ENCODE results near the gene PARP6. TPM values are rescaled to one million over a fixed set of nuclear protein-coding genes. Genes with fewer than 3 reads are reported as not detected.

Gene PARP6
- total RNA-seq, 1 experiment from 2014 or later: 41.9 TPM

DNA sequence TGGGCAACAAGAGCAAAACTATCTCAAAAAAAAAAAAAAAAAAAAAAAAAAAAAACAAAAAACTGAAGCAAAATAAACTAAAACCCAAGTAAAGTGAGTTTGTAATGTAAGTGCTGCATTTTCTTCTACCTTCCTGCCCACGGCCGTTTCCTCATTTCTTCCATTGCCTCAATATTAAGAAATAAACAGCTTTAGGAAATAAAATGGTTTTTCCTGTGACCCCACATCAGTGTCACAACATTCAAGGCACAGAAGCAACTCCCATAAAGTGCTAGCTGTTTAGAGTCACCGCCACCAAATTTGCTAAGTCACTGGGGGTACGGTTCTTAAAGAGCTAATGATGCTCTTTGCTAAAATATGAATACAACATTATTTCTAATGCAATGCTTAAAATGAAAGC, 44.6 kb downstream of the PARP6 start:
- CTCF ChIA-PET: interaction anchor here (0.6 to 1.7 kb wide), 6 partner anchors 14 to 48 kb away, joined by 3 to 9 read pairs (median 6); no protein-coding TSS in a partner anchor
- Mint-ChIP-seq H3K9me3 (no peaks in the 10 kb centered on the region), H3K4me1 (peaks cover 69% of the 10 kb centered on the region), H3K27me3 (ENCODE audit: low read depth) (peaks cover 8% of the 10 kb centered on the region), H3K27ac (peak overlapping the region; percentile 76; the same call in 1 of the 2 replicates), H3K36me3 (peaks cover 36% of the 10 kb centered on the region), H3K4me3 (peak overlapping the region; percentile 99)
- ATAC-seq (no peak), DNase-seq (ENCODE audit: low spot score) (no peak)
- TF ChIP-seq AR (CRISPR knock-in tag; IDR thresholded peaks at IDR 0.05) (no peak), MXD4 (CRISPR knock-in tag; IDR thresholded peaks at IDR 0.05; ENCODE audit: borderline replicate concordance) (no peak), ZNF396 (CRISPR knock-in tag; IDR thresholded peaks at IDR 0.05; ENCODE audit: borderline replicate concordance) (no peak)
- POLR2A ChIA-PET: interaction anchor here (1.1 kb wide), 1 partner anchor 30 kb away, joined by 4 read pairs; the partner anchor contains the start of gene GRAMD2A

- Mint-ChIP-seq H3K27ac (peak overlapping the region; percentile 47), H3K4me3 (peak overlapping the region; percentile 41), H3K36me3 (peaks cover 40% of the 10 kb centered on the region), H3K27me3 (ENCODE audit: low read depth) (peaks cover 3% of the 10 kb centered on the region), H3K4me1 (peaks cover 69% of the 10 kb centered on the region), H3K9me3 (no peaks in the 10 kb centered on the region)
- no peak for DNase-seq (ENCODE audit: low spot score)
- ChIA-PET CTCF (interaction anchor here (0.6 to 2.0 kb wide), 17 partner anchors 9 to 86 kb away, joined by 3 to 19 read pairs (median 6); partner anchors contain the start of gene GRAMD2A), POLR2A (interaction anchor here (0.7 to 1.1 kb wide), 3 partner anchors 10 to 30 kb away, joined by 3 to 4 read pairs (median 4); partner anchors contain the start of gene GRAMD2A)
- TF ChIP-seq ETV6 (CRISPR knock-in tag; IDR thresholded peaks at IDR 0.05) (no peak), MYBL2 (CRISPR knock-in tag; IDR thresholded peaks at IDR 0.05) (0 out of 2 replicates have a peak, but pooled peaks have one; percentile 12)
- no peak for ATAC-seq
Measured at GRCh38 chr15:72227192-72227586, 45.2 kb downstream of the PARP6 start.

DNA sequence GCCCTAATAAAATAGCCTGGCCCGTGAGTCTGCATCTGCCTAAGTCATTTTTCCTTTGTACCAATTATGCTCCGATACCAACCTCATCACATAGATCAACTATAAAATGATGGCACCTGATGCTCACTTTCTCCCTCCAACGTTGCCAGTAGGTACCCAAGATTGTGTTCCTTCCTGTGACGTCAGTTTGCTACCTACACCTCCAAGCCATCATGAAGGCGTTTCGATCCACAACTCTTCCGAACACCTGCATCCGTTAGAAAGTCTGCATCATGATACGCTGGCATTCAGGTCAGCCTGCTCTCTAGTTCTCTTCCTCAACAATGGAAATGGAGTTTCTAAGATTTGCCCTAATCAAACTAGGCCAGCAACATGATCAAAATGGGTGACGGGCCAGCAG, 49.1 kb downstream of the PARP6 start:
- CTCF ChIA-PET: no interaction called here
- Mint-ChIP-seq H3K9me3 (no peaks in the 10 kb centered on the region), H3K27me3 (ENCODE audit: low read depth) (no peaks in the 10 kb centered on the region), H3K27ac (peak overlapping the region; percentile 20; the same call in 1 of the 2 replicates), H3K36me3 (peaks cover 62% of the 10 kb centered on the region), H3K4me3 (no peak overlapping the region), H3K4me1 (peaks cover 64% of the 10 kb centered on the region)
- TF ChIP-seq GTF2I (CRISPR knock-in tag; conservative IDR thresholded peaks at IDR 0.05) (no peak), RELA (CRISPR knock-in tag; IDR thresholded peaks at IDR 0.05; ENCODE audit: borderline replicate concordance) (no peak), ZNF532 (CRISPR knock-in tag; IDR thresholded peaks at IDR 0.05; ENCODE audit: borderline replicate concordance) (no peak), TCF7 (CRISPR knock-in tag; IDR thresholded peaks at IDR 0.05; ENCODE audit: low read depth) (no peak), IRF2 (CRISPR knock-in tag; IDR thresholded peaks at IDR 0.05; ENCODE audit: borderline replicate concordance, low read depth) (no peak), TEAD1 (CRISPR knock-in tag; IDR thresholded peaks at IDR 0.05) (no peak), NFATC4 (CRISPR knock-in tag; IDR thresholded peaks at IDR 0.05) (no peak), MXD4 (CRISPR knock-in tag; IDR thresholded peaks at IDR 0.05; ENCODE audit: borderline replicate concordance) (no peak), E2F4 (CRISPR knock-in tag; IDR thresholded peaks at IDR 0.05; ENCODE audit: borderline replicate concordance, low read depth) (no peak), GRHL2 (CRISPR knock-in tag; IDR thresholded peaks at IDR 0.05; ENCODE audit: insufficient replicate concordance, severe bottlenecking) (no peak), NR2C2 (CRISPR knock-in tag; IDR thresholded peaks at IDR 0.05) (no peak), ZNF416 (CRISPR knock-in tag; IDR thresholded peaks at IDR 0.05) (no peak)
- ATAC-seq (no peak), DNase-seq (ENCODE audit: low spot score) (no peak)
- POLR2A ChIA-PET: no interaction called here
